GM19035 (cell line): ENCODE results near the gene SPTBN2.
"Not testable (repeated sequence)": the region's sequence is repeated elsewhere in the genome, so short reads cannot be mapped to it uniquely, and the experiment has no call there.

ENCODE experiments used
- ATAC-seq: cut with Tn5 transposase; IDR thresholded peaks from one replicate; pipeline ENCODE4 v1.9.1; 2021; ENCODE audit not compliant: unreplicated experiment

The SPTBN2 gene

DNA sequence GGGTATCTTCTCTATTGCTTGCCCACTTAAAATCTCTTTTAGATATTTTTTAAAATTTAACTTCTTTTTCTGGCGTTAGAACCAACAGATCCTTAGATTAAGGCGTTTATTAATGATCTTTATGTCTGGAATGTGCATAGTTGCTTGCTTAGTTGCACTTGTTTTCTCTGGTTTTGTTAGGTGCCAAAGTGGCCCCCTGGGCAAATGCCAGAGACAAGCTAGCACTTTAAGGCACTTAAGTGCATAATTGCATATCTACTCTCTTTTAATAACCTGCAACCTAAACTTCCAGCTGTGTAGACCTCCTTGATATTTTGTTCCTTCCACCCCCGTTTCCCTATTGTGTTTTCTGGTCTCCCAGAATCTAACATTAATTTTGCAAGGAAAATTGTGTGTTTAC is 87.2 kb downstream of the SPTBN2 start:
- ATAC-seq, result no peak

- ATAC-seq, result not testable (repeated sequence)
Measured at GRCh38 chr11:66639814-66640340, 89.1 kb downstream of the SPTBN2 start.

- ATAC-seq, result no peak
Measured at GRCh38 chr11:66639066-66639813, 89.8 kb downstream of the SPTBN2 start.

DNA sequence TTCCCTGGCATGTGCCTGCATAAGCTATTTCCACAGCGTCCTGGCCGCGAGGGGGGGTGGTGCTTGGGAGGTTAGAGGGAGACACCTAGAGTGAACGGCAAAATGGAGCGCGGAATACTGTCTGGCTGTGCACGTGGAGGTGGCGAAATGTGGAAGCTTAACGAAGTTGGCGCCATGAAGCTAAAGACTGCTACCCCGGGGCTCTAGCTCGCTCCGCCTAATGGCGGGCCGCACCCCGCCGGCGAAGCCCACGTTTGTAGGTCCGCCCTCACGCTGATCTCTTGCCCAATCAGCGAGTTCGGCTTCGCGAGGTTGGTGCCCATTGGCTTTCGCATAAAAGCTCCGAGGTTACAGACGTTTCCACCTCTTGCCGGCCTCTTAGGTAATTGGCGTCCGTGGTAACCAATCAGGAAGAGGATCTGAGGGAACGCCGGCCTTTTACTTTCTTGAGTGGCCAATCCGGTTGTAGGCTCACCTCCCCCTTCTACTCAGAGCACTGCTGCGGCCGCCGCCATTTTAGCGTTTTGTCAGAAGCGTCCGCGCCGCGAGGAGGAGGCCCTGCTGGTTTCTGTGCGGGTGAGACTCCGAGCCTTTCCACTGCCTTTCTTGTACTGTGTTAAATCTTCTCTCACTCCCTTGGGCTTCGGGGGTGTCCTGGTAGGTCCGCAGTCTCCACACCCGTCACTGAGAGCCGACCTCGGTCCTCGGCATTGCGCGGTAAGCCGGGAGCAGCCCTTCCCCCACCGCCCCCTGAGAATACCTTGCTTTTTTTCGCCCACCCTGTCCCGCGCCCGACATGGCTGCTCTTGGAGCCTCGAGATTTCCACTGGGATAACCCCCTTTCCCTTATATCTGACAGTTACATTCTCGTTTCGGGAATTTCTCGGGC is 90.6 kb downstream of the SPTBN2 start, which contains the start of gene RBM4:
Gene RBM4, plus strand, starts transcription at position 527 of the 889 bp plus-strand sequence. CDS start 1,009 bp downstream, outside the sequence.
- ATAC-seq, result peak; percentile 96

GRCh38 chr11:66637557-66638176 is 91.3 kb downstream of the SPTBN2 start:
- no peak for ATAC-seq

- ATAC-seq, result no peak
Measured at GRCh38 chr11:66636411-66636810, 92.6 kb downstream of the SPTBN2 start.
